CD4-positive, alpha-beta T cell (primary cell): Measurements from ENCODE around the gene SDHB. TPM values are rescaled to one million over a fixed set of nuclear protein-coding genes. Genes with fewer than 3 reads are reported as not detected.

ENCODE experiments used
- ATAC-seq: fragments of 200-7000 bp; cut with Tn5 transposase; one replicate; pipeline ENCODE4 v1.10.0; 2022; ENCODE audit warnings: mild to moderate bottlenecking; ENCODE audit not compliant: poor library complexity
- CTCF ChIA-PET: fragments of 350-600 bp; sonication (Branson Sonifier 250); formaldehyde crosslinking; loops from one replicate; lab custom pipeline; 2021; ENCODE audit warnings: antibody characterized with exemption, inconsistent platforms; lab: Charles Lee
- POLR2A ChIA-PET: fragments of 350-600 bp; sonication (Branson Sonifier 250); formaldehyde crosslinking; loops from one replicate; lab custom pipeline; 2021; ENCODE audit warnings: antibody characterized with exemption, inconsistent platforms; lab: Charles Lee
- DNase-seq, 14 experiments: peaks; one replicate each; pipeline ENCODE4 v3.0.0-alpha.2; 2013 to 2020; ENCODE audit warnings: mixed read lengths in 2 of 14
- H3K27ac ChIP-seq, 2 donors: one replicate each; pipeline versions ENCODE4 v1.5.1 to v1.7.0; 2013; ENCODE audit warnings: low read length in 2 of 2, low read depth in 1 of 2, mild to moderate bottlenecking in 1 of 2
- H3K27me3 ChIP-seq, 2 experiments: 1 replicate in 1 of 2; 2 replicates in 1 of 2; pipeline versions ENCODE4 v1.6.1 to v1.7.0; 2013; ENCODE audit warnings: low read length in 2 of 2, control low read depth in 1 of 2, mild to moderate bottlenecking in 1 of 2, moderate library complexity in 1 of 2; ENCODE audit not compliant: insufficient read depth in 2 of 2, control insufficient read depth in 1 of 2
- H3K36me3 ChIP-seq: one replicate; pipeline ENCODE4 v1.6.1; 2013; ENCODE audit warnings: low read length, control low read depth; ENCODE audit not compliant: insufficient read depth
- H3K4me1 ChIP-seq: one replicate; pipeline ENCODE4 v1.6.1; 2013; ENCODE audit warnings: low read length, control low read depth; ENCODE audit not compliant: insufficient read depth
- H3K4me3 ChIP-seq: one replicate; pipeline ENCODE4 v1.5.1; 2013; ENCODE audit warnings: mild to moderate bottlenecking, low read length, moderate library complexity
- H3K9me3 ChIP-seq, 2 experiments: 1 replicate in 1 of 2; 2 replicates in 1 of 2; pipeline versions ENCODE4 v1.6.1 to v1.7.0; 2013; ENCODE audit warnings: low read length in 2 of 2, mild to moderate bottlenecking in 2 of 2, control low read depth in 1 of 2, moderate library complexity in 1 of 2; ENCODE audit not compliant: control insufficient read depth in 1 of 2, insufficient read depth in 1 of 2
- H3K27ac Mint-ChIP-seq: one replicate; pipeline ENCODE4 v1.8.0; 2020; ENCODE audit warnings: mixed read lengths
- H3K27me3 Mint-ChIP-seq: one replicate; pipeline ENCODE4 v1.8.0; 2021; ENCODE audit warnings: mixed read lengths
- H3K36me3 Mint-ChIP-seq: one replicate; pipeline ENCODE4 v1.8.0; 2021; ENCODE audit warnings: low read depth, mixed read lengths
- H3K4me1 Mint-ChIP-seq: one replicate; pipeline ENCODE4 v1.8.0; 2021; ENCODE audit warnings: low read depth, mixed read lengths
- H3K4me3 Mint-ChIP-seq: one replicate; pipeline ENCODE4 v1.8.0; 2020; ENCODE audit warnings: mild to moderate bottlenecking, mixed read lengths
- H3K9me3 Mint-ChIP-seq: one replicate; pipeline ENCODE4 v1.8.0; 2020; ENCODE audit warnings: mixed read lengths
- CTCF ChIP-seq: fragments of 200-600 bp; IDR thresholded peaks from one replicate; pipeline ENCODE4 v1.8.0; 2022; ENCODE audit warnings: antibody characterized with exemption, mild to moderate bottlenecking
- intact Hi-C, 2 experiments: fragments of 100-400 bp; cut with DNase I in 1 of 2; cut with micrococcal nuclease in 1 of 2; formaldehyde crosslinking; loops; one replicate each; pipeline versions ENCODE4 v1.15.1 to v1.9.0; 2023 to 2025; cut with DNase I, micrococcal nuclease
- total RNA-seq, 174 experiments: library from RNA in 2 of 174; stranded (reverse) in 2 of 174; gene quantifications; one replicate each; pipeline ENCODE4 v1.2.3 and lab custom pipeline; 2021 to 2026

SDHB gene
- total RNA-seq, 2 experiments from 2014 or later: 53.9 to 56.2 TPM

GRCh38 chr1:16992102-16992501, 61.7 kb downstream of the SDHB start:
- Histone ChIP-seq H3K36me3 (peaks cover 45% of the 10 kb centered on the region), H3K4me1 (no peaks in the 10 kb centered on the region), H3K4me3 (no peak overlapping the region), H3K9me3 (no peaks in the 10 kb centered on the region), H3K27me3 (no peaks in the 10 kb centered on the region), H3K27ac (no peak overlapping the region)
- ChIA-PET CTCF (no interaction called here), POLR2A (no interaction called here)
- H3K36me3 Mint-ChIP-seq: peaks cover 37% of the 10 kb centered on the region
- no peak overlapping the region for H3K4me3 Mint-ChIP-seq
- no peak for ATAC-seq
- H3K27ac Mint-ChIP-seq: no peak overlapping the region
- H3K9me3 Mint-ChIP-seq: no peaks in the 10 kb centered on the region
- no peaks in the 10 kb centered on the region for H3K4me1 Mint-ChIP-seq
- no peak for DNase-seq
- TF ChIP-seq CTCF: no peak
- intact Hi-C loops: no loop called here
- no peaks in the 10 kb centered on the region for H3K27me3 Mint-ChIP-seq

GRCh38 chr1:16991571-16991970, 62.3 kb downstream of the SDHB start:
- Histone ChIP-seq H3K27ac (no peak overlapping the region), H3K36me3 (peaks cover 45% of the 10 kb centered on the region), H3K4me3 (no peak overlapping the region), H3K27me3 (no peaks in the 10 kb centered on the region), H3K4me1 (no peaks in the 10 kb centered on the region), H3K9me3 (no peaks in the 10 kb centered on the region)
- Mint-ChIP-seq H3K9me3 (no peaks in the 10 kb centered on the region), H3K4me1 (no peaks in the 10 kb centered on the region), H3K4me3 (no peak overlapping the region), H3K27me3 (no peaks in the 10 kb centered on the region), H3K36me3 (peaks cover 42% of the 10 kb centered on the region), H3K27ac (no peak overlapping the region)
- TF ChIP-seq CTCF: no peak
- DNase-seq (no peak), ATAC-seq (no peak)
- ChIA-PET POLR2A (no interaction called here), CTCF (no interaction called here)
- intact Hi-C loops: no loop called here

GRCh38 chr1:16989676-16990391, 64.0 kb downstream of the SDHB start:
- Histone ChIP-seq H3K27ac (no peak overlapping the region), H3K4me1 (no peaks in the 10 kb centered on the region), H3K4me3 (no peak overlapping the region), H3K36me3 (peaks cover 39% of the 10 kb centered on the region), H3K9me3 (no peaks in the 10 kb centered on the region), H3K27me3 (no peaks in the 10 kb centered on the region)
- Mint-ChIP-seq H3K4me1 (no peaks in the 10 kb centered on the region), H3K27ac (no peak overlapping the region), H3K9me3 (no peaks in the 10 kb centered on the region), H3K27me3 (no peaks in the 10 kb centered on the region), H3K36me3 (peaks cover 37% of the 10 kb centered on the region), H3K4me3 (no peak overlapping the region)
- ATAC-seq (no peak), DNase-seq (no peak)
- ChIA-PET CTCF (no interaction called here), POLR2A (no interaction called here)
- intact Hi-C loops: no loop called here
- TF ChIP-seq CTCF: no peak
